Astrocyte (in vitro differentiated cells and primary cell): Measurements from ENCODE around the gene FAM3B.

ENCODE experiments used
- CTCF ChIP-seq: IDR thresholded peaks from 2 replicates; pipeline ENCODE4 v1.5.1; 2011; ENCODE audit warnings: low read depth, mild to moderate bottlenecking, inconsistent platforms, low read length, moderate library complexity; ENCODE audit not compliant: insufficient read depth
- EZH2 ChIP-seq: IDR thresholded peaks from 2 replicates; pipeline ENCODE4 v1.6.1; 2012; ENCODE audit warnings: mild to moderate bottlenecking, low read length, inconsistent platforms; ENCODE audit not compliant: insufficient read depth

GRCh38 chr21:41373763-41374162 lies 57.2 kb downstream of the FAM3B start:
- TF ChIP-seq CTCF = no peak
- no peak for TF ChIP-seq EZH2
